Activated CD4-positive, CD25-positive, alpha-beta regulatory T cell treated with anti-CD3 and anti-CD28 coated beads, Interleukin-2, amount 50 U/mL, for 16 hours (primary cell): Measurements from ENCODE around the gene EFCAB14.
A peak's percentile ranks its signal among the peaks of the same experiment; 100 is the strongest.
"Not testable (repeated sequence)": the region's sequence is repeated elsewhere in the genome, so short reads cannot be mapped to it uniquely, and the experiment has no call there.

Experiments used
- DNase-seq: peaks from one replicate; pipeline ENCODE4 v3.0.0-alpha.2; 2020; ENCODE audit warnings: low read depth, low spot score

The EFCAB14 gene

GRCh38 chr1:46718727-46719622 lies at the start of gene EFCAB14:
EFCAB14 (minus strand) TSS chr1:46719114; CDS start chr1:46718087, 1,027 bp downstream.
- DNase-seq, result peak; percentile 98

DNA sequence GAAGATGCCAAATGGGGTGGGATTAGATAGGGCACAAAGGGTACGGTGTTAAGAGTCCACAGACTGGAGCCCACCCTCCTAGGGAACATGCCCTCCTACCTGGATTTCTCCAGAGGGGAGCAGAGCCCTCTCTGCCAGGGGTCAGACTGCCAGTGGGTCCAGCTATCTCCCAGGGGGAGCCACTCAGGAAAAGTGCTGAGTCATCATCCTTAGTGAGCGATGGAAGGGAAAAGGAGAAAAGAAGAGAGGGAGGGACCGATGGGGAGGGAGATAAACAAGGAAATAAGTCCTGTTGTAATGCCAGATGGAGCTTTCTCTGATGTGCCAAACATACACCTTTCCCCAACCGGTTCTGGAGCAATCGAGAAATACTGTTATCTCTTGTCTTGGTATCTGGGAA lies 49.5 kb upstream of the EFCAB14 start:
- no peak for DNase-seq

DNA sequence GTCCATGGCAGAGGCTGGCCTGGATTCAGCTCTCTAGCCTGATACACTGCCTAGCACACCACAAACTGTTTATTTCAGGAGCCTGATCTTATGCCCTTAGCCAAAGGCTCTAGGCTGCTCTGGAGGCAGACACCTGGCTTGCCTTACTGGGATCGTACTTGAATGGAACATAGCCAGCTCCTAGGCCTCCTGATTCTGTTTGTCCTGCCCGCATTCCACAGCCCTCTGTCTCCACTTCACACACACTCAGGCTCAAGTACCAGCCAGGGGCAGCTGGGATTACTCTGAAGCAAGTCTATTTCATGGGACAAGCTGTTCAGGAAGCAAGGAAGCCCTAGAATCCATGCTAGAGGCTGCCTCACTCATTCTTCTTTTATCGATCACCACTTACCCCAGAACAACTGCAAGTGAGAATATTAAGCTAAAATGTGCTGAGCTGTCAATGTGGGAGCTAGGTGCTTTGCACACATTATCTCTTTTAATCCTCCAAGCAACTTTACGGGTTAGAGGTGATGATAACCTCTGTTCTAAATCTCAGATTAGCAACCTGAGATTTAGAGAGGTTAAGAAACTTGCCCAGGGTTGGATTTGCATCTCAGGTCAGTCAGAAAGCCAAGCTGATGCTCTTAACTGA lies 48.9 kb upstream of the EFCAB14 start:
- no peak for DNase-seq

DNA sequence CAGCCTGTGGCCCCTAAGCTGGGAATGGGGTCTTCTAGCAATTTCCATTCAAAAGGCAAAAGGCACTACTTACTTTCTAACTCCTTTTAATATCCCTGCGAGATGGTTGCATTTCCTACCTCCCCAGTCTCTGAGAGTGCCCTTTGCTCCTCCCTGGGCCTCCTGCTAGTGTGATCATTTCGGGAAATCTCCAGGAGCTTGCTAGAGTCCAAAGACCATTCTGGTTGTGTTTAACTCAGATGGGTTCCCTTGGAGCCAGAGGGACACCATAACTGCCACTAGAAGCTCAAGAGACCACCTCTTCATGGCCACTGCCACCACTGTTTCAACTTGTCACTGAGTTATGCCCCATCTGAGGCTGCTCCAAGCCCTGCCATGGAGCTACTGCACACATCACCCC lies 45.5 kb upstream of the EFCAB14 start:
- DNase-seq, result no peak

DNA sequence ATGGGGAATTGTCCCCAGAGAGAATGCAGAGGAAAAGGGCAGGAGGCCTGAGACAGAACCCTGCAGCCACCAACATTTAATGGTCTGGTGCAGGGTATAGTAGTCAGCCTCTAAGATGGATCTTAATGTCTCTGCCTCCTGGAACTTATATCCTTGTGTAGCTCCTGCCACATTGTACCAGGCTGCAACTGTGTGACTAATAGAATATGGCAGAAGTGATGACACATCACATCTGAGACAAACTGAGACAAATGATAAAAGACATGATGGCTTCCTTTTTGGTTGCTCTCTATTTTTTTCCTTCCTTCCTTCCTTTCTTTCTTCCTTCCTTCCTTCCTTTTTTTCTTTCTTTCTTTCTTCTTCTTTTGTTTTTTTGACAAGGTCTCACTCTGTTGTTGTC lies 42.8 kb upstream of the EFCAB14 start:
- no peak for DNase-seq

DNA sequence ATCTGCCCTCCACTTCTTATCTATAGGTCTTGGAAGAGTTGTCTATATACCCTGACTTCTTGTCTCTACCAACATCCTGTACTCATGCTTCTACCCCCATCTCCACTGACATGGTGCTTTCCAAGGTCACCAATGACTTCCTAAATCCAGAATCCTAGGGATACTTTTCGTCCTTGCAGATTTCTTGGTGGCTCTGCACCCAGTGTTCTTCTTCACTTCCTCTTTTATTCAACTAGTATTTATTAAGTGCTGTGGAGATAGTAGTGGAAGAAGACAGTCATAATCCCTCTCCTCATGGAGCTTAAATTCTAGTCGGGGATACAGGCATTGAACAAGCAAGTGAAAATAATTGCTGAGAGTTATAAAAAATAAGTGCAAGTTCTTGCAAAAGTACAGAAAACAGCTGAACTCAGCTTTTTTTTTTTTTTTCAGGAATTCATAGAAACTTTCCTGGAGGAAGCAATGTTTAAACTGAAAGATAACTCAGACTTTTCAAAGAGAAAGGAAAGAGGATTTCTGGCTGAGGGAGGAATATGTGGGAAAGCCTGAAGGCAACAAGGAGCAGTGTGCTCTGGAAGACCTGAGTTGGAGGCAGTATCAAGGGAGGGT lies 41.7 kb upstream of the EFCAB14 start:
- no peak for DNase-seq

DNA sequence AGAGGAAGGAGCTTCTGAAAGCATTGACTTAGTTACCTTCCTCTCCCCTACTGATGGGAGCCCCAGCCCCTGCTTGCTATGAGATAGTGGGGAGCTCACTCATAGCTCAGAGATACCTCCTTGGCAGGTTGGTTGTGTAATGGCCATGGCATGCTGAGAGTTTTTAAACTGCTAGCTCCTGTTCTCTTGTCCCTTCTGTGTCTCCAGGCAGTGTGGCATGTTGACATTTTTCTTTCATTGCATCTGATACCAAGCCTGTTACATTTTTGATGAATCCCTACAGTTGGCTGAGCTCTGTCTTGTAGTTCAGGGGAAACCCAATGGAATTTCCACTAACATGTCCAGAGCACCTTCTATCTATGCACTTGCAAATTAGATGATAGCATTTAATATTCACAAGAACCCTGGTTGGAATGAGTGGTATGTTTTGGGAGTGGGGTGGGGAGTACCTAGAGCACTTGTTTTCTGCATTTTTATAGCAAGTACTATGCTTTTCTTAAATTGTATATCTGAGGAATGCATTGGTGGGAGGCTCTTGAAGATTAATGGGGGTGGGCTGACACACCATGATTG lies 39.1 kb upstream of the EFCAB14 start:
- no peak for DNase-seq

GRCh38 chr1:46757247-46757955 lies 38.5 kb upstream of the EFCAB14 start:
- no peak for DNase-seq

DNA sequence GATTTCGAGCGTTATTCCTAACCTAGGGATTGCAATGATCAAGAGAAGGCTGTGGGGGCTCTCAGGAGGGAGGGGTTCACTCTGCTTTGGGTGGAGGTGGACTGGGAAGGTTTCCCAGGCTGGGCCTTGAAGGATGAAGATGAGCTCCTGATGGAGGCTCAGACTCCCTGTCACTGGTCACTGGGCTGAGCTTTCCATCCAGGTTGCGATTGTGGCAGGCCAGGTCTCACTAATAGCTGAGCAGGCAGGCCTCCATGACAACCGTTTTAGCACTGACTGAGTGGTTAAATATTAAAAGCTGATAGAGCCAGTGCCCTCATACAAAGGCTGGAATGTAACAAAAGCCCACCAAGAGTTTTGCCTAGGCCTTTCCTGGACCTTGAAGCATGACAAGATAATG lies 36.2 kb upstream of the EFCAB14 start:
- no peak for DNase-seq

GRCh38 chr1:46754707-46755106 lies 35.8 kb upstream of the EFCAB14 start:
- DNase-seq, result not testable (repeated sequence)

- no peak for DNase-seq
Observed at GRCh38 chr1:46753985-46754384, 35.1 kb upstream of the EFCAB14 start.

DNA sequence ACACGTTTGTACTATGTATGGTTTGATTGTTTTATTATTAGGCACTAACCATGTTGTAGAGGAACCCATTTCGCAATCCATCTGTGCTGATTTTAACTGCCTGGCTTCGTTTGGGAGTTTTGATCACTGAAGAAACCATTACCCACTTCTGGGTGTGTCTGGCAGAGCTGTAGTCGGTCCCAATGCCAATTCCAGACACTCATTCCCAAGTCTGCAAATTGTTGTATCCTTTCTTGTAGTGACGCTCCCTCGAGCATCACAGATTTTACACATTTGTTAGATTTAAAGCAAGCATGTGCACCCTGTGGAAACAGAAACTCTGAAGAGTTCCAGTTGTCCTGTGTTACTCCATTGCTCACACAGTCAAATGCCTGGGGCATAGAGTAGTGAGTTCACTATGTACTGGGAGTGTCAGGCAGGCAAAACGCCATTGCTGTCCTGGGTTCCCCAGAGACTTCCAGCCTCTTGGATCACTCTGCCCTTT lies 31.0 kb upstream of the EFCAB14 start:
- DNase-seq, result no peak

DNA sequence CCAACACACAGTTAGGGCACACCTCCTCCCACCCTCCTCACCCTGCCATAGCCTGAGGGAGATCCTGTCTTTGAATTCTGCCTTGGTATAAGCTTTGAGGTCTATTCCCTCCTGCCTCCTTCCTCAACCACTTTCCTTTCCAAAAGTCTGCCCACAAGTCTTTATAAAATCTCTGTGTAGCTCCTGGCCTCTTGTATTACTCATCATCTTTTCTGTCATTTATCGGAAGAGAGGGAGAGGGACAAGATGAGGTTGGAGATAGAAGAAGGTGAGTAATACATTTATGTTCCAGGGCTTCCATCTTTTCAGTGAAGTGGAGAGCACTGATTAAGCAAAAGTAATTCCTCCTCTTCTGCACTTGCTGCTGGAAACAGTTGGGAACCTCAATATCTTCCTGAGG lies 30.5 kb upstream of the EFCAB14 start:
- DNase-seq, result no peak

DNA sequence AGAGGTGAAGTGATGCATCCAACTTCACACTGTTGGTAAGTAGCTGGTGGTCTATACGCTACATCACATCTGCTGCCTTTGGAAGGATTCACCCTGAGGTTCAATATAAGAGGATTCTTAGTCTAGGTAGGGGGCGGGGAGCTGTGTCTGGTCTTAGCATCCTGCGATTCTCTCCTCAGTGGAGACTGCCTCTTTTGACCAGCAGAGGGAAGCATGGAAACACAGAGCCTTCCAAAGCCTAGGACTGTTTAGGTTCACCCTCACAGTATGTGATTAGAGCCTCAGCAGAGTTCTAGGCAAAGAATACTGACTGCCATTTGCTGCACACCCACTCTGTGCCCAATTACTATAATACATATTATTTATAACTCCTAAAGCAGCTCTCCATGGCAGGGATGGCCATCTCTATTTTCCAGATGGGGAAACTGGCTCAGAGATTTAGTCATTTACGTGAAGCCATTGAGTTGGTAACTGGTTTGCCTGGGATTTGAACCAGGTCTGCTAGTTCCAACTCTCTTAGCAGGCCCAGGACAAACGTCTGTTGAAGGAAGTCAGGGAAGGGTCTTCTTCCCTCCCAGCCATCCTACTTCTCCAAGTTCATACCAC lies 28.9 kb upstream of the EFCAB14 start:
- DNase-seq, result no peak

DNA sequence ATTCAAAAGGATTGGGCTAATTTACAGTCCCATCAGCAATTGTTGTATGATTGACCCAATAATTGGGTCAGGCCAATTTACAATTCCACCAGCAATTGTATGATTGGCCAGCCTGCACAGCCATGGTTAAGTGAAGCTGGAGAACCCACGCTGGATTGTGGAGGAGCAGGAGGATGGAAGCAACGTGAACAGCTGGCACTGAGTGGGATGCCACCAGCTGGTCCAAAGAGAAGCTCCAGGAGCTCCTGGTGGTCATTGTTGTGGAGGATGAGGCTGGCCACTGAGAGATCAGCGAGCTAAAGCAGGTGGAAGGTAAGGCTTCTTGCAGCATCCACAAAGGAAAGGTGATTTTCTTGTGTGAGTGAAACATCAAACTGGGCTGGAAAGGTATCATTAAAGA lies 23.2 kb upstream of the EFCAB14 start:
- no peak for DNase-seq

DNA sequence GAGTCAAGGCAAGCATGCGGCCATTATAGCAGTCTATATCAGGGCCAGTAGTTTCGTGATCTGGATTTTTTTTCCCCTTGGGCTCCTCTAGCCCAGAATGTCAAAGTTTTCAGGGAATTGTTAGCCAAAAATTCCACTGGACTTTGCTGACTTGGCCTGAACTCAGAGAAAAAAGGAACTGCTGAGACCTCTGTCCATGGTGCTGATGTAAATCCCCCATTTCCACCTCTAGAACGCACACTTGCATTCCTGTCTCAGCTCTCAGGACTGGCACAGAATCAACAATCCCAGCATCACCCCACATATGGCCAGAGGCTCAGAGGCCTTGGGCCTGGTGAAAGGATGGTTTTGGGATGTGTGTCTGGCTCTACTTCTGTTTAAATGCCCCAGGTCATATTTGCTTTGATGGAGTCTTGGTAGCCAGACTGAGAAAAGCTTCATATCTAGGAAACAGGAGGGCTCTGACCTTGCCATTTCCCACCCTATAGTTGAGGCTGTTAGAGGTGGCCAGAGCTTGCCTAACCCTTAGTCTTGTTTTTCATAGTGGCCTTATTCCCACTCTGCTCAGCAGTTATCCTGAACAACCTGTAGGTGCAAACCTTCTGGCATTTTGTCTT lies 16.9 kb upstream of the EFCAB14 start:
- DNase-seq, result no peak

DNA sequence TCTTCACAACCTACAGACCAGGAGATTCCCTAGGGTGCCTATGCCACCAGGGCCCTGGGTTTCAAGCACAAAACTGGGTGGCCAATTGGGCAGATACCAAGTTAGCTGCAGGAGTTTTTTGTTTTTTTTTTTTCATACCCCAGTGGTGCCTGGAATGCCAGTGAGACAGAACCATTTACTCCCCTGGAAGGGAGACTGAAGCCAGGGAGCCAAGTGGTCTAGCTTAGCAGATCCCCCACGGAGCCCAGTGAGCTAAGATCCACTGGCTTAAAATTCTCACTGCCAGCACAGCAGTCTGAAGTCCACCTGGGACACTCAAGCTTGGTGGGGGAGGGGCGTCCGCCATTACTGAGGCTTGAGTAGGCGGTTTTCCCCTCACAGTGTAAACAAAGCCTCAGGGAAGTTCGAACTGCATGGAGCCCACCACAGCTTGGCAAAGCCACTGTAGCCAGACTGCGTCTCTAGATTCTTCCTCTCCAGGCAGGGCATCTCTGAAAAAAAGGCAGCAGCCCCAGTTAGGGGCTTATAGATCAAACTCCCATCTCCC lies 9.5 kb upstream of the EFCAB14 start:
- DNase-seq, result not testable (repeated sequence)

DNA sequence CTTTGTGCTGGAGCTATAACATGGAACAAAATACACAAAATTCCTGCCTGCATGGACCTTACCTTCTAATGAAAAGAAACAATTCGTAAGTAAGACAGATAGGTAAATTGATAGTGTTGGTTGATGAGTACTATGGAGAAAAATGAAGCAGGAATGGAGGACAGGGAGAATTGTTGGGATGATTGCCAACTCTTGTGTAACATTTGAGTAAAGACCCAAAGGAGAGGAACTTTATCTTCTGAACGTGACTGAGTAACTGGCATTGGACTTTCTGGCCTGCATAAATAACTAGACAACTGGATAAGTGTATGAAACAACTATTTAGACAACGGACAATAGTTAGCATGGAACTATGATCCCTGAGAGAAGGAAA lies 6.8 kb upstream of the EFCAB14 start:
- DNase-seq, result no peak

DNA sequence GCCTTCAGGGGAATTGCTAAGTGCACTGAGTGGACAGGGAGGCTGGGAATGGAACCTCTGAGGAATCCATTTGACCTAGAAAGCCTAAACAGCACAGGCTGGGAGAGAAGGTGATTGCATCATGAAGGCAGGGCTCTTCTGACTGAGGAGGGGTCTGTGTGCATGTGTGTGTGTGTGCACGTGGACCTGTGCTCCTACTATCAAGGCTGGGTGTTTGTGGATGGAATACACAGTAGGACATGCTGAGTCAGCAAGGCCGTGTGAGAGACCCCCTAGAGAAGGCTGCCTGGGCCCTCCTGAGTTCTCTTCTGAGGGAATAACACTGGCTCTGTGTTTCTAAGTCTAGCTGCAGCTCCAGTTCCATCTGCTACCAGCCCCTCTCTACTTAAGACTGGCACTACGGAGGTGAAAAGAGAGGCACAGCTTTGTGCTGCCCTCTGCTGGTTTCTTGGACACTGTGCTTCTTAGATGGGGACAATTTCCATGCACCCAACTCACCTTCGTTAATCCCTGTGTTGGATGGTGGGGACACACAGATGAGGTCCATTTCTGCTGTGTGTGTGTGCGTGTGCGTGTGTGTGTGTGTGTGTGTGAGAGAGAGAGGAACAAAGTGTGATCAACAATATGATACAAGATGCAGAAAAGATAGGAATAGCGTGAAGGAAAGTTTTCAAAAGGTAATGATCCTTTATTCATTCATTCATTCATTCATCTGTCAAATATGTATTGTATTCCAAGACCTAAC lies 6.2 kb upstream of the EFCAB14 start:
- peak; percentile 58 for DNase-seq

GRCh38 chr1:46723901-46724300 lies 5.0 kb upstream of the EFCAB14 start:
- no peak for DNase-seq
